Thyroid gland (tissue), 4 donors: ENCODE results near the gene ST8SIA4.

ENCODE experiments used
- CTCF ChIP-seq, 6 experiments: fragments of 200-600 bp in 3 of 6; fragments of 450-650 bp in 3 of 6; sonication (generic) in 3 of 6; IDR thresholded peaks; one replicate each; pipeline ENCODE4 v1.5.1; 2016 to 2019; ENCODE audit warnings: antibody characterized with exemption in 6 of 6, mild to moderate bottlenecking in 2 of 6, inconsistent platforms in 1 of 6, moderate library complexity in 1 of 6
- POLR2A ChIP-seq, 2 donors: fragments of 450-650 bp; IDR thresholded peaks; one replicate each; pipeline ENCODE4 v1.6.1; 2017; ENCODE audit warnings: antibody characterized with exemption in 2 of 2, mild to moderate bottlenecking in 2 of 2, moderate library complexity in 1 of 2

- no peak for TF ChIP-seq CTCF (IDR thresholded peaks at IDR 0.05)
- TF ChIP-seq POLR2A (IDR thresholded peaks at IDR 0.05), result no peak
Measured at GRCh38 chr5:100838048-100838473, 65.0 kb downstream of the ST8SIA4 start.
